Choroid plexus epithelial cell (primary cell): Measurements from ENCODE around the gene PPP2R5C.

Experiments used
- DNase-seq: peaks from one replicate; pipeline ENCODE4 v3.0.0-alpha.2; 2010; ENCODE audit warnings: low read depth
- H3K4me3 ChIP-seq: 2 replicates; pipeline ENCODE4 v1.5.1; 2011; ENCODE audit warnings: low read depth, mild to moderate bottlenecking, control low read depth, low read length, moderate library complexity
- TF ChIP-seq, protein P1 (sequence below): conservative IDR thresholded peaks from 2 replicates; pipeline ENCODE4 v1.5.1; 2011; ENCODE audit warnings: low read depth, mild to moderate bottlenecking, control low read depth, inconsistent platforms, low read length, moderate library complexity

The PPP2R5C gene

GRCh38 chr14:101861464-101861863, 100.0 kb downstream of the PPP2R5C start:
- TF ChIP-seq, protein P1, sequence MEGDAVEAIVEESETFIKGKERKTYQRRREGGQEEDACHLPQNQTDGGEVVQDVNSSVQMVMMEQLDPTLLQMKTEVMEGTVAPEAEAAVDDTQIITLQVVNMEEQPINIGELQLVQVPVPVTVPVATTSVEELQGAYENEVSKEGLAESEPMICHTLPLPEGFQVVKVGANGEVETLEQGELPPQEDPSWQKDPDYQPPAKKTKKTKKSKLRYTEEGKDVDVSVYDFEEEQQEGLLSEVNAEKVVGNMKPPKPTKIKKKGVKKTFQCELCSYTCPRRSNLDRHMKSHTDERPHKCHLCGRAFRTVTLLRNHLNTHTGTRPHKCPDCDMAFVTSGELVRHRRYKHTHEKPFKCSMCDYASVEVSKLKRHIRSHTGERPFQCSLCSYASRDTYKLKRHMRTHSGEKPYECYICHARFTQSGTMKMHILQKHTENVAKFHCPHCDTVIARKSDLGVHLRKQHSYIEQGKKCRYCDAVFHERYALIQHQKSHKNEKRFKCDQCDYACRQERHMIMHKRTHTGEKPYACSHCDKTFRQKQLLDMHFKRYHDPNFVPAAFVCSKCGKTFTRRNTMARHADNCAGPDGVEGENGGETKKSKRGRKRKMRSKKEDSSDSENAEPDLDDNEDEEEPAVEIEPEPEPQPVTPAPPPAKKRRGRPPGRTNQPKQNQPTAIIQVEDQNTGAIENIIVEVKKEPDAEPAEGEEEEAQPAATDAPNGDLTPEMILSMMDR, result no peak
- no peak overlapping the region for H3K4me3 ChIP-seq

GRCh38 chr14:101862177-101862576, 100.7 kb downstream of the PPP2R5C start:
- H3K4me3 ChIP-seq, result no peak overlapping the region
- TF ChIP-seq, protein P1, result no peak
- peak; percentile 31 for DNase-seq

More at GRCh38 chr14:101861464-101861863, 100.0 kb downstream of the PPP2R5C start:
- DNase-seq, result no peak

GRCh38 chr14:101862711-101863110, 101.2 kb downstream of the PPP2R5C start:
- no peak for DNase-seq
- TF ChIP-seq, protein P1, result no peak
- H3K4me3 ChIP-seq, result no peak overlapping the region

DNA sequence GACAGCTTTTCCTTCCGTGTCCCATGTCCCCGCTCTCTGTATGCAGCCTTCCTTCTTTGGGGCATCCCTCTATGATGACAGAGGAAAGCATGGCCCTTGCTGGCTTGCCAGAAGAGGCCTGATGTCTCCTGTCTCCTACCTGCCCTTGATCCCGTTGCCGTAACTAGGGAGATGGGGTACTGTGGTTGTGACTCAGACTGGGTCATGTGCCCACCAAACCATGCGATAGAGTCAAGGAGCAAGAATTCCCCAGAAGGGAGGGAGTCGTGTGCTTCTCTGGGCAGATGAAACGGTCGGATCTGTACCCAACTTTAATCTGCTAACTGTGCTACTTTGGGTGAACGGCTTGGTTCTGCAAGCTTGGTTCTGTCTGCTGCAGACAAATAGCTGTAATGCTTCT, 103.8 kb downstream of the PPP2R5C start:
- TF ChIP-seq, protein P1, result no peak
- no peak for DNase-seq
- no peak overlapping the region for H3K4me3 ChIP-seq

DNA sequence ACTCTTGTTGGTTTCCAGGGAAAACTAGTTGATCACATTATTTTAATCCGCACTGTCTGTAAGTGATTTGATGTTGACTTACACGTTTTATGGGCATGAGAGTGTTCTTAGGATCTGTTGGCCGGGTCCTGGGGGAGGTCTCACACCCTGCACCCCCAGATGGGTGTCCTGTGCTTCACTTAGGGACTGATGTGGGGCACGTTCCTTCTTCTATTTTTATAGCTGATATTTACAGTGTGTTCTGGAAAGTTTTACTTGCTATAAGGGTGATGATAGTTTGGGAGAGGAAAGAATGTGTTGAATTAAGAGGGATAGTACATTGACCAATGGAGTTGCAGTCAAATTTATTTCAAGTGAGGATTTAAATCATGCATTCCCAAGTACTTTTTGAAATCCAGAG, 106.3 kb downstream of the PPP2R5C start:
- no peak for DNase-seq
- TF ChIP-seq, protein P1, result no peak
- H3K4me3 ChIP-seq, result no peak overlapping the region

DNA sequence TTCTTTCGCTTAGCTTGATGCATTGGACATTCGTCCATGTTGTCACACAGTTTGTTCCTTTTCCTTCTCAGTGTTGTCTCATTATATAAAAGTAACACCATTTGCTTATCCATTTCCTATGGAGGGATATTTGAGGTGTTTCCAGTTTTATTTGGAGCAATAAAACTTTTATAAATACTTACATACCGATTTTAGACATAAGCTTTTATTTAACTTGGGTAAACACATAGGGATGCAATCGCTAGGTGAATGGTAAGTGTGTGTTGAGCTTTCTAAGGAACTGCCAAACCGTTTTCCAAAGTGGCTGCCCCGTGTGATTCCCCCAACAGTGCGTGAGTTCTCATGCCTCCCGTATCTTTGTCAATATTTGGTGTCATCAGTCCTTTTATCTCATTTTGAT, 107.7 kb downstream of the PPP2R5C start:
- TF ChIP-seq, protein P1, result no peak
- no peak overlapping the region for H3K4me3 ChIP-seq
- no peak for DNase-seq

DNA sequence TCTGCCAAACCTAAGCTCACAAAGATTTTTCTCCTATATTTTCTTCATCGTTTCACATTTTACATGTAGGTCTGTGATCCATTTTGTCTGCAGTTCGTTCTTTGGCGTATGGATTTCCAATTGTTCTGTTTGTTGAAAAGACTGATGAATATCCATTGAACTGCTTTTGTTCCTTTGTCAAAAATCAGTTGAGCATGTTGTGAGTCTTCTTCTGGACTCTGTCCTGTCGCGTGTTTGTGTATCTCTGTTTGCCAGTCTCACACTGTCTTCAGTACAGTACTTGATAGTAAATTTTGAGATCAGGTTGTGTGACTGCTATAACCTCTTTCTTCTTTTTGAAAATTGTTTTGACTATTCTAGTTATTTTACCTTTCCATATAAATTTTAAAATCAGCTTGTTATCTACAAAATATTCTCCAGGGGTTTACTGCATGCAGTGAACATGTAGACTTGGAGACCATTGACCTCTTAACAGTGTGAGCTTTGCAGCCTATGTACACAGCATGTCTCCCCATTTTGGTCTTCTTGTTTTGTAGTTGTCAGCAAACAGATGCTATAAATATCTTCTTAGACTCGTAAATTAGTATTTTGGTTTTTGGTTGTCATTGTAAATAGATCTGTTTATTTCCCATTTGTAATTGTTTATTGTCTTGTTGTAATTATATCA, 108.9 kb downstream of the PPP2R5C start:
- DNase-seq, result no peak
- no peak overlapping the region for H3K4me3 ChIP-seq
- TF ChIP-seq, protein P1, result no peak
